ENCODE data around the gene FIGNL2.

DNA sequence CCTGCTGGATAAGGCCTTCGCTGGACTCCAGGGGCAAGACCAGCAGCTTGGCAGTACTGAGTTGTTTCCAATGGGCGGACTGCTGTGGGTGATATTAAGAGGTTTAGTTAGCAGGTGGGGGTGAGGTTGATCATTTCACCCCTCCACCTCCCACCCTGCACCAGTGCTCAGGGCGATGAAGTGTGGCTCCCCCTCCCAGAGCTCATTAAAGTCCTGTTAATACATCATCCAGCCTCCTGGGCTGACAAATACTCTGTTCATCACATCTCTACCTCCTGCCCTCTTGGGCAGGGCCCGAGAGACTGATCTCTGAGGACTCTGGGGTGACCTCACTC lies 2.4 kb upstream of the FIGNL2 start:
- TF ChIP-seq, protein P1, sequence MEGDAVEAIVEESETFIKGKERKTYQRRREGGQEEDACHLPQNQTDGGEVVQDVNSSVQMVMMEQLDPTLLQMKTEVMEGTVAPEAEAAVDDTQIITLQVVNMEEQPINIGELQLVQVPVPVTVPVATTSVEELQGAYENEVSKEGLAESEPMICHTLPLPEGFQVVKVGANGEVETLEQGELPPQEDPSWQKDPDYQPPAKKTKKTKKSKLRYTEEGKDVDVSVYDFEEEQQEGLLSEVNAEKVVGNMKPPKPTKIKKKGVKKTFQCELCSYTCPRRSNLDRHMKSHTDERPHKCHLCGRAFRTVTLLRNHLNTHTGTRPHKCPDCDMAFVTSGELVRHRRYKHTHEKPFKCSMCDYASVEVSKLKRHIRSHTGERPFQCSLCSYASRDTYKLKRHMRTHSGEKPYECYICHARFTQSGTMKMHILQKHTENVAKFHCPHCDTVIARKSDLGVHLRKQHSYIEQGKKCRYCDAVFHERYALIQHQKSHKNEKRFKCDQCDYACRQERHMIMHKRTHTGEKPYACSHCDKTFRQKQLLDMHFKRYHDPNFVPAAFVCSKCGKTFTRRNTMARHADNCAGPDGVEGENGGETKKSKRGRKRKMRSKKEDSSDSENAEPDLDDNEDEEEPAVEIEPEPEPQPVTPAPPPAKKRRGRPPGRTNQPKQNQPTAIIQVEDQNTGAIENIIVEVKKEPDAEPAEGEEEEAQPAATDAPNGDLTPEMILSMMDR (IDR thresholded peaks at IDR 0.05), result no peak
- TF ChIP-seq POLR2AphosphoS5 (IDR thresholded peaks at IDR 0.05), result no peak
- TF ChIP-seq POLR2A (IDR thresholded peaks at IDR 0.05), result no peak
